VCaP (cell line): Measurements from ENCODE around the gene COL18A1.

ENCODE experiments used
- H3K27ac ChIP-seq: fragments of 450-650 bp; 2 replicates; pipeline ENCODE4 v1.5.1; 2017
- TF ChIP-seq, protein P1 (sequence below): fragments of 450-650 bp; conservative IDR thresholded peaks from 2 replicates; pipeline ENCODE4 v1.5.1; 2017; ENCODE audit warnings: mild to moderate bottlenecking, moderate library complexity

The COL18A1 gene

DNA sequence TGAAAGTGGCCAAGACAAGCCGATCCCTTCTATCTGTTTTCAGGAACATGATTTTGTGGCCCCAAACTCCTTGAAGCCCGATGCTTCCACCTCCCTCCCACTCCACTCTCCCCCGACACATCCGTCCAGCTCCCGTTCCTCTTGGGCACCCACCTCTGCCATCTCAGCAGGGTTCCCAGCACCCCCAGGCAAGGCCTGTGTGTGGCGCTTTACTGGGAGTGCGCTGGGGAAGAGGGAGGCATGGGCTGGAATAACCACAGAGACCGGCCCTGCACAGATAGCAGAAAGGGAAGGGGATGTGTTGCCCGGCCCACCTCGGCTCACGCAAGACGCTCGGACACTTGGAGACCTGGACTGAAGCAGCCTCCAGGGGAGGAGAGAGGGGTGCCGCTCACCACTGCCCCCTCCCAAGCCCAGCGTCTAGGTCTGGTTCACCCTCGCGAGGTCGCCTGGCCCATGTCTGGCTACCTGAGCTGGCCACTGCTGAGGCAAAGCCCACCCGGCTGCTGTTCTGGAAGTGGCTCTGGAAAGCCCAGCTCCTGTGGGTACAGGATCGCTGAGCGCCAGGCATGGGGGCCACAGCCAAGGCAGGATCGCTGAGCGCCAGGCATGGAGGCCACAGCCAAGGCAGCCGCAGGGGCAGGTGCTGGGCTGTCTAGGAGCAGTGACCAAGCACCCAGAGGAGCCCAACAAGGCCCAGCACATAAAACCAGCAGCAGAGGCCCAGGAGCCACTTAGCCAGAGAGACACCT lies 23.8 kb upstream of the COL18A1 start:
- no peak overlapping the region for H3K27ac ChIP-seq
- TF ChIP-seq, protein P1, sequence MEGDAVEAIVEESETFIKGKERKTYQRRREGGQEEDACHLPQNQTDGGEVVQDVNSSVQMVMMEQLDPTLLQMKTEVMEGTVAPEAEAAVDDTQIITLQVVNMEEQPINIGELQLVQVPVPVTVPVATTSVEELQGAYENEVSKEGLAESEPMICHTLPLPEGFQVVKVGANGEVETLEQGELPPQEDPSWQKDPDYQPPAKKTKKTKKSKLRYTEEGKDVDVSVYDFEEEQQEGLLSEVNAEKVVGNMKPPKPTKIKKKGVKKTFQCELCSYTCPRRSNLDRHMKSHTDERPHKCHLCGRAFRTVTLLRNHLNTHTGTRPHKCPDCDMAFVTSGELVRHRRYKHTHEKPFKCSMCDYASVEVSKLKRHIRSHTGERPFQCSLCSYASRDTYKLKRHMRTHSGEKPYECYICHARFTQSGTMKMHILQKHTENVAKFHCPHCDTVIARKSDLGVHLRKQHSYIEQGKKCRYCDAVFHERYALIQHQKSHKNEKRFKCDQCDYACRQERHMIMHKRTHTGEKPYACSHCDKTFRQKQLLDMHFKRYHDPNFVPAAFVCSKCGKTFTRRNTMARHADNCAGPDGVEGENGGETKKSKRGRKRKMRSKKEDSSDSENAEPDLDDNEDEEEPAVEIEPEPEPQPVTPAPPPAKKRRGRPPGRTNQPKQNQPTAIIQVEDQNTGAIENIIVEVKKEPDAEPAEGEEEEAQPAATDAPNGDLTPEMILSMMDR = no peak

DNA sequence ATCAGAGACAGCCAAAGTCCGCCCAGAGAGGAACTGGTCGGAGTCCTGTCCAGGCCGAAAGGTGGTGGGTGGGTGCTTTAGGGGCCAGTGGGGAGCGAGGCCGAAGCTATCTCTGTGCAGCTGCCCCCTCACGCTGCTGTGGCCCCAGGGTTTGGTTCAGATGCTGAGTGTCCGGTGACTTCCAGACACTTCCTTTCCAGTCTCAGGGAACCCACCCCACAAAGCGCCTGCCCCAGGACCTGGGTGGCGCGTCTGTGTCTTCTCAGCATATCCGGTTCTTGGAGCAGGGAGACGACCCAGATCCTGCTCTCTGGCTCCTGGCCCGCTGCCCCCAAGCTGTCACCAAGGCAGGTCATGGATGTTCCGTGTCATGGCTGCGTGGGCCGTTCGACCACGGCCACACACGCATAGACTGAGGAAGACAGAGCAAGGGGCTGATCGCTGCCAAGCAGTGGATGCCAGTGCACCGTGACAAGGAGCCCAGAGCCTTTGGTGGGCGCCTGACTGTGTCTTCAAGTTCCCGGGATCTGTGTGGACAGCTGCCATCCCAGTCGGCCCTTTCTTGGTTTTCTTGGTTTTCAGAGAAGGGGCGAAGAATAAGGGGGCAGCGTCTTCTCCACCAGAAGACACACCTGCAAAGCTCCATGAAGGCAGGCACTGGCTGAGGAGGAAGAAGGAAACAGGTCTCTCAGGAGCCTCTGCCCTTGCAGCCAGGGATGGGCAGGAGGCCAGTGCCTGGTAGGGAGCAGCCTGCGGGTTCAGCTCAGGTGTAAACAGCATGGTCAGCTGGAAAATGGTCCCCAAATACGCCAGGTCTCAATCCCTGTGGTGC lies 22.9 kb upstream of the COL18A1 start:
- TF ChIP-seq, protein P1 = no peak
- no peak overlapping the region for H3K27ac ChIP-seq

DNA sequence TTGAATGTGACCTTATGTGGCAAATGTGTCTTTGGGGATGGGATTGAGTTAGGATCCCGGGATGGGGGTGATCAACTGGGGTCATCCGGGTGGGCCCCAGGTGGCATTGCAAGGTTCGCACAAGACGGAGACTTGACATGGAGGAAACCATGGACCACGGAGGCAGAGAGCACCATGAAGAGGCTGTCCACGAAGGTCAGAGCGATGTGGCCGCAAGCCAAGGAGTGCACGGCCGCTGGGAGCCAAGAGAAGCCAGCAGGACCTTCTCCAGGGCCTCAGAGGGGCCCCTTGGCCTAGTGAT lies 22.3 kb upstream of the COL18A1 start:
- no peak overlapping the region for H3K27ac ChIP-seq
- TF ChIP-seq, protein P1 = no peak

DNA sequence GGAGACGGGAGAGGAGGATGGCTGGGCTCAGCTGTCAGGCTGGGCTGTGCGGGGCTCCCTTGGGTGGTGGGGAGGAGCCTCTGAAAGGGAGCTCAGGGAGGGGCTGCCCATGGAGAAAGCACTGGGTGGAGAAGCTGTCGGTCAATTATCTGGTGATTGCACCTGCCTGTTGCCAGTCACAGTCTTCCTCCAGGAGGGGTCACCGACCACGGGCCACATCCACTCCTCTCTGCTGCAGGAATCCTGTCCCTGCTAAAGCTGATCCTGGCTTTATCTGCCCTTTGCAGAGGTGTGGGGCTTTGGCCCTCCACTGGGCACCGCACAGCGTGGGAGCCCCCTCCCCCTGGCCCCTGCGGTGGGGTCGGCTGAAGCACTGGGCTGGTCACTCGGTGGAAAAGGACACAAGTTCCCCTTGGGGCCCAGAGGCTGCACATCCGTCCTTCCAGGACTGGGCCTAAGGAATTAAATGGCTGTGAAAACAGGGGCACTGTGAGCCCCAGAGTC lies 21.8 kb upstream of the COL18A1 start:
- TF ChIP-seq, protein P1 = no peak
- H3K27ac ChIP-seq = no peak overlapping the region

DNA sequence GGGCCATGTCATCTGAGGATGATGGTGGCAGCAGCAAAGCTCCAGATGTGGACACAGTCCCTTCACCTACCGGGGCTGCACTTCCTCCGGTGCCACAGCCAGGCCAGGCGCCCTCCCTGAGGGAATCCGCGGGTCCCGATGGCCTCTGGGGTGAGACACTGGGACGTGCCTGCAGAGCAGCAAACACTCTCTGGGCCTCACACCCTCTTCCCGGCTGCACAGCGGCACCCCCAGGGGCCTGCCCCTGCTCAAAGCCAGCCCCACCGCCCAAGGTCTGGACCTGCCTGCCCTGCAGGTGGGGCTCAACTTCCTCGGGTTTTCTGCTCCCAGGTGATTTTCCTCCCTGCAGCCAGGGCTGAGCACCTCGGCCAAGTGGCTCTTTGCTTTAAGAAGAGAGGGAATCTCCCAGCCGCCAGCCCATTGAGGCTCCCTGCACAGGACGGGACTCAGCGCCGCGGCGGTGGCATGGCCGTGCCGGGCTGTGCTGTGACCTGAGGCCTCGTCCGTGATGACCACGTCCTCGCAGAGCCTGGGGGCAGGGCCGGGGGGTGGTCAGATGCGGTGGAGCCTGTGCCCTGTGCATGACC lies 21.3 kb upstream of the COL18A1 start:
- TF ChIP-seq, protein P1 = no peak
- no peak overlapping the region for H3K27ac ChIP-seq

DNA sequence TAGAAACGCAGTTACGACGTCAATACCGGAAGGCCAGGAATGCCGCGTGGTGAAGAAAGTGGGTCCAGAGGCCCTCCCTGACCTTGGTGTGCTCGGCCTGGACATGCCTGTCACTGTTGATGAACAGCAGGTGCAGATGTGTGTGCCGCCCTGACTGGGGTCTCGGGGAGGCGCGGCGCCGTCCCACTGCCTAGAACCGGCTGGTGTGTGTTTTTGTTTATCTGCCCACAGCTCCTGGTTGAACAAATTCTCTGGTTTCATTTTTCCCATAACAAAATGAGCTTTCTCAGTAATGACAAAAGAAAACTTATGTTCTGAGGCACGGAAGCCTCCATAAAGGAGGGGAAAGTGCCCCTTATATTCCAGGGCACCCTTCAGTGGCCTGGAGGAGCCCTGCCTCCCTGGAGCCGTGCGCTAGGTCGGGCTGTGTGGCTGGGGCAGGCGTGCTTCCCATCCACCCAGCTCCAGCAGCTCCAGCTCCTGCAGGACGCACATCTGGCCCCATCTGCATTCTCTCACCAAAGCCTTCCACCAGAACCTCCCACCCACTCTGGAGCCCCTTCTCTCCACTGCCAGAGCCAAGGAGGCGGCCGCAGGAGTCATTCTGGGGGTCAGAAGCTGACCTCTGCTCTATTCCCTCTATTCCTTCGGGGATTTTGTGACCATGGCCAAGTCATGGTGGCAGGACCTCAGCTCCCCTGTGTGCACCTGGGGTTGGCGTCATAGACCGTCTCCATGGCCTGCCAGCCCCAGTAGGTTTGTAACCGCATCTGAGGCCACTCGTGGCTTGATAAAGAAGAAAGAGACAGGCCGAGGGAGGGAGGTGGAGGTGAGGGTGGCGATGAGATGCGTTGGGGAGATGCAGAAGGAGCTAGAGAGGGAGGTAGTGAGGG lies 20.1 kb upstream of the COL18A1 start:
- no peak overlapping the region for H3K27ac ChIP-seq
- TF ChIP-seq, protein P1 = no peak
